ENCODE results near the gene RIC1.

Gene RIC1

DNA sequence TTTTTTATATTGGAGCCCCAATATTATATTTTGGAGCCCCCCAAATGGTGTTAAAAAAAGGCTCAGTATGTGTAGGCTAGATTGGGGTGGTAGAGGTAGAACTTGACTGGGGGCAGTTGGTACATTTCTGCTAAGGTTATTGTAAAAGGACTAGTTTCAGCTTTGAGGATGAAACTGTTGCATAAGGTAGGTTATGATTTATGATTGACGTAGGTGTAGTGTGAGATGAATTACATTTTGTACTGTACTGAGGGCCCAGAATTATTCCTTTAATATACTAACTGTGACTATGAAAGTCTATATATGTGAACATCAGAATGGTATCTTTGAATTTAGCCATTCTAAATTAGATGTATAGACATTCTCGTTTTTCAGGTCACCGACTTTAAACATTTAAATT, 3.6 kb downstream of the RIC1 start:
- no peak for TF ChIP-seq TAF1 (IDR thresholded peaks at IDR 0.05; ENCODE audit: borderline replicate concordance, insufficient read depth, low read length)
- TF ChIP-seq REST (IDR thresholded peaks at IDR 0.05; ENCODE audit: insufficient read depth in 1 of 2, low read depth in 2 of 2, low read length in 2 of 2) = no peak
- no peak for TF ChIP-seq SIN3A (IDR thresholded peaks at IDR 0.05; ENCODE audit: borderline replicate concordance, insufficient read depth, low read length)
- no peak for TF ChIP-seq FOXP2 (optimal IDR thresholded peaks at IDR 0.05; ENCODE audit: borderline replicate concordance, extremely low read depth, extremely low read length, insufficient read depth)
- no peak for TF ChIP-seq POLR2AphosphoS5 (IDR thresholded peaks at IDR 0.05; ENCODE audit: low read depth, low read length)

GRCh38 chr9:5633243-5633642, 4.3 kb downstream of the RIC1 start:
- TF ChIP-seq POLR2AphosphoS5 (IDR thresholded peaks at IDR 0.05; ENCODE audit: low read depth, low read length) (no peak), REST (IDR thresholded peaks at IDR 0.05; ENCODE audit: insufficient read depth in 1 of 2, low read depth in 2 of 2, low read length in 2 of 2) (no peak)

DNA sequence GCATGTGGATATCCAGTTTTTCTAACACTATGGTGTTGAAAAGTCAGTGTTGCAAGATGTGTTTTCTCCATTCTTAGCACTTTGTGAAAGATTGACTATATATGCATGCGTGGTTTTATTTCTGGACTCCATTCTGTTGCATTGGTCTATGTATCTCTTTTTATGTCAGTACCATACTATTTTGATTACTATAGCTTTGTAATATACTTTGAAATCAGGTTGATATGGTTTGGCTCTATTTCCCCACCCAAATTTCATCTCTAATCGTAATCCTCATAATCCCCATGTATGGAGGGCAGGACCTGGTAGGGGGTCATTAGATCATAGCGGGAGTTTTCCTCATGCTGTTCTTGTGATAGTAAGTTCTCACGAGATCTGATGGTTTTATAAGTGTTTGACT, 6.5 kb downstream of the RIC1 start:
- TF ChIP-seq POLR2AphosphoS5 (IDR thresholded peaks at IDR 0.05; ENCODE audit: low read depth, low read length) (no peak), REST (IDR thresholded peaks at IDR 0.05; ENCODE audit: insufficient read depth in 1 of 2, low read depth in 2 of 2, low read length in 2 of 2) (no peak), FOXP2 (optimal IDR thresholded peaks at IDR 0.05; ENCODE audit: borderline replicate concordance, extremely low read depth, extremely low read length, insufficient read depth) (no peak), TAF1 (IDR thresholded peaks at IDR 0.05; ENCODE audit: borderline replicate concordance, insufficient read depth, low read length) (no peak), SIN3A (IDR thresholded peaks at IDR 0.05; ENCODE audit: borderline replicate concordance, insufficient read depth, low read length) (no peak)

DNA sequence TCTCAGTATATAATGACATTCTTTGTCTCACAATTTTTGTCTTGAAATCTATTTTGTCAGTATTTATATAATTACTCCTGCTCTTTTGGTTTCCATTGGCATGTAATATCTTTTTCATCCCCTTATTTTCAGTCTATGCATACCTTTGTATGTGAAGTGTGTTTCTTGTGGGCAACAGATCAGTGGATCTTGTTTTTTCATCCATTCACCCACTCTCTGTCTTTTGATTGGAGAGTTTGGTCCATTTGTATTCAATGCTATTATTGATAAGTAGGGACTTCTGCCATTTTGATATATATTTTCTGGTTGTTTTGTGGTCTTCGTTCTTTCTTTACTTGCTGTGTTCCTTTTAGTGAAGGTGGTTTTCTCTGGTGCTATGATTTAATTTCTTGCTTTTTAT, 10.9 kb downstream of the RIC1 start:
- TF ChIP-seq FOXP2 (optimal IDR thresholded peaks at IDR 0.05; ENCODE audit: borderline replicate concordance, extremely low read depth, extremely low read length, insufficient read depth) (no peak), SIN3A (IDR thresholded peaks at IDR 0.05; ENCODE audit: borderline replicate concordance, insufficient read depth, low read length) (no peak), REST (IDR thresholded peaks at IDR 0.05; ENCODE audit: insufficient read depth in 1 of 2, low read depth in 2 of 2, low read length in 2 of 2) (no peak), POLR2AphosphoS5 (IDR thresholded peaks at IDR 0.05; ENCODE audit: low read depth, low read length) (no peak), TAF1 (IDR thresholded peaks at IDR 0.05; ENCODE audit: borderline replicate concordance, insufficient read depth, low read length) (no peak)

- no peak for TF ChIP-seq POLR2AphosphoS5 (IDR thresholded peaks at IDR 0.05; ENCODE audit: low read depth, low read length)
- TF ChIP-seq SIN3A (IDR thresholded peaks at IDR 0.05; ENCODE audit: borderline replicate concordance, insufficient read depth, low read length) = no peak
- no peak for TF ChIP-seq FOXP2 (optimal IDR thresholded peaks at IDR 0.05; ENCODE audit: borderline replicate concordance, extremely low read depth, extremely low read length, insufficient read depth)
- no peak for TF ChIP-seq REST (IDR thresholded peaks at IDR 0.05; ENCODE audit: insufficient read depth in 1 of 2, low read depth in 2 of 2, low read length in 2 of 2)
- no peak for TF ChIP-seq TAF1 (IDR thresholded peaks at IDR 0.05; ENCODE audit: borderline replicate concordance, insufficient read depth, low read length)
Observed at GRCh38 chr9:5642170-5642569, 13.3 kb downstream of the RIC1 start.

All from PFSK-1 (cell line).